ENCODE measurements around the gene ELOF1. TPM values are rescaled to one million over a fixed set of nuclear protein-coding genes. Genes with fewer than 3 reads are reported as not detected.
A peak's percentile ranks its signal among the peaks of the same experiment; 100 is the strongest.

ELOF1 gene
- polyA plus RNA-seq, 2 of the 4 experiments (the other 2 are of a cell fraction): 47.9 to 97.3 TPM

DNA sequence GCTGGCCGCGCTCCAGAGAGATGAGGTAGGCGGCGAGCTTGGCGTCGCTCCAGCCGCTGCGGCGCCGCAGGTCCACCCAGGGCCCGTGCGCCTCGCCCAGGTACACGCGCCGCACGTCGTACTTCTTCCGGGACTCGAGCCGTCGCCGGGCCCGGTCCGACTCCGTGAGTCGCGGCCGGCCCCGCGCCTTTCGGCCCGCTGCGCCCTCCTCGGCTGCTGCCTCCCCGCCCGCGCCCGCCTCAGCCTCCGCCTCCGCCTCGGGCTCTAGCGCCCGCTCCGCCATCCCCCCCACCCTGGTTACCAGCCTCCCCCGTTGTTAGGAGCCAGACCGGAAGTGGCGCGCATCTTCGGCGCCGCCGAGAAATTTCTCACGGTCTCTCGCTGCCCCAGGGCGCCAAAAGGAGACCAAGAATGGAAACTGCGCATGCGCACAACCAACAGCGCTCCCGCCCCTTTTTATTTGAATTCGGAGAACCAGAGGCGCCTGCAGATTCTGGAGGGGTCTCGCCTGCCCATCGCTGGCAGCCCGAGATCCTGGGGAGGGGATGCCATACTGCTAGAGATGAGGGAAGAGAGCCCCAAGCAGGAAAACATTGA lies 53.4 kb downstream of the ELOF1 start, which contains the start of gene ZNF653 (continued):
- TF ChIP-seq, protein P1, sequence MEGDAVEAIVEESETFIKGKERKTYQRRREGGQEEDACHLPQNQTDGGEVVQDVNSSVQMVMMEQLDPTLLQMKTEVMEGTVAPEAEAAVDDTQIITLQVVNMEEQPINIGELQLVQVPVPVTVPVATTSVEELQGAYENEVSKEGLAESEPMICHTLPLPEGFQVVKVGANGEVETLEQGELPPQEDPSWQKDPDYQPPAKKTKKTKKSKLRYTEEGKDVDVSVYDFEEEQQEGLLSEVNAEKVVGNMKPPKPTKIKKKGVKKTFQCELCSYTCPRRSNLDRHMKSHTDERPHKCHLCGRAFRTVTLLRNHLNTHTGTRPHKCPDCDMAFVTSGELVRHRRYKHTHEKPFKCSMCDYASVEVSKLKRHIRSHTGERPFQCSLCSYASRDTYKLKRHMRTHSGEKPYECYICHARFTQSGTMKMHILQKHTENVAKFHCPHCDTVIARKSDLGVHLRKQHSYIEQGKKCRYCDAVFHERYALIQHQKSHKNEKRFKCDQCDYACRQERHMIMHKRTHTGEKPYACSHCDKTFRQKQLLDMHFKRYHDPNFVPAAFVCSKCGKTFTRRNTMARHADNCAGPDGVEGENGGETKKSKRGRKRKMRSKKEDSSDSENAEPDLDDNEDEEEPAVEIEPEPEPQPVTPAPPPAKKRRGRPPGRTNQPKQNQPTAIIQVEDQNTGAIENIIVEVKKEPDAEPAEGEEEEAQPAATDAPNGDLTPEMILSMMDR (IDR thresholded peaks at IDR 0.05): no peak
- TF ChIP-seq JUNB (IDR thresholded peaks at IDR 0.05) (no peak), SREBF2 (IDR thresholded peaks at IDR 0.05) (peak; percentile 26), JUN (IDR thresholded peaks at IDR 0.05) (peak in 1 of 2 experiments; percentile 72; a peak in 3 of 5 replicates), NR3C1 (IDR thresholded peaks at IDR 0.05) (no peak)

GRCh38 chr19:11505032-11505503 lies 54.0 kb downstream of the ELOF1 start:
- ChIA-PET POLR2A (no interaction called here), CTCF (no interaction called here)
- DNase-seq (ENCODE audit: low read depth in 1 of 2, low spot score in 1 of 2) (peak; percentile 86 to 92), ATAC-seq (peak; percentile 91 to 97), FAIRE-seq (no peak)
- Histone ChIP-seq H3K4me1 (peaks cover 9% of the 10 kb centered on the region; the same call in 1 of the 3 replicates), H3K4me2 (peak overlapping the region; percentile 79), H3K27ac (peak overlapping the region; percentile 93 to 99), H3K4me3 (peak overlapping the region; percentile 72), H3K9me3 (no peaks in the 10 kb centered on the region)
- WGBS (ENCODE audit: missing lambda C conversion rate): 0% methylated on average over 4 of the region's 33 CpGs
- no peak for TF ChIP-seq E2F6 (IDR thresholded peaks at IDR 0.05; ENCODE audit: borderline replicate concordance, low read depth)
- TF ChIP-seq GATA3 (IDR thresholded peaks at IDR 0.05; ENCODE audit: borderline replicate concordance): 0 out of 2 replicates have a peak, but pooled peaks have one; percentile 27

DNA sequence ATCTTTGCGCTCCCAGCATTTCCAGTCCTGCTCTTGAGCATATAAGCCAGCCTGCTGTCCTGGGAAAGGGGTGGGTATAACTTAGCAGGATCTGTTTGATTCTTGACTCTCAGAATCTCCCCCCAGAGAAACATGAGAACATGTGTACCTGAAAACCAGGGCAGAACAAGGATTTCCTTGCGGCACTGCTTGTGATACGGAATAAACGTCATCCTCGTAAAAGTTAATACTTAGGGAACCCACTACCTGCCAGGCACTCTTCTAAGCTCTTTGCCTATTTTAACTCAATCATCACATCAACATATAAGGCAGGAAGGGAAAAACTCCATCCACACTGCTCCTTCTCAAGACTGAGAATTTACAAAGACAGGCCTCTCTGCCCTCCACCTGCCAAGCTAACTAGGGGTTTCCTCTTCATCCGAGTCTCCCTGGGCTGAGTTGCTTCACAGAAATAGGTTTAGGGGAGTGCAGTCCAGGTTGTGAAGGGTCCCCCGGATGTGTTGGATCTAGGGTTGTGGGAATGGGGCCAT lies 54.5 kb downstream of the ELOF1 start:
- FAIRE-seq (no peak), DNase-seq (ENCODE audit: low read depth in 1 of 2, low spot score in 1 of 2) (no peak), ATAC-seq (no peak; a peak in 1 of 6 replicates)
- ChIA-PET POLR2A (no interaction called here), CTCF (interaction anchor here (1.2 kb wide), 1 partner anchor 9 kb away, joined by 4 read pairs; no protein-coding TSS in a partner anchor)
- H3K9me3 ChIP-seq: no peaks in the 10 kb centered on the region
- peaks cover 9% of the 10 kb centered on the region; the same call in 1 of the 3 replicates for H3K4me1 ChIP-seq
- no peak for TF ChIP-seq CEBPB (IDR thresholded peaks at IDR 0.05)
- TF ChIP-seq, protein P1 (IDR thresholded peaks at IDR 0.05): no peak
- no peak for TF ChIP-seq NR3C1 (IDR thresholded peaks at IDR 0.05)
- no peak for TF ChIP-seq ELK1 (IDR thresholded peaks at IDR 0.05; ENCODE audit: low read depth, low read length)
- TF ChIP-seq PHF8 (IDR thresholded peaks at IDR 0.05; ENCODE audit: borderline replicate concordance, low read depth): no peak
- TF ChIP-seq TP53 (CRISPR knock-in tag; IDR thresholded peaks at IDR 0.05): no peak
- TF ChIP-seq NFE2L2 (conservative IDR thresholded peaks at IDR 0.05; ENCODE audit: low read length): no peak
- TF ChIP-seq CBX8 (IDR thresholded peaks at IDR 0.05): no peak
- no peak for TF ChIP-seq ZFP36 (IDR thresholded peaks at IDR 0.05; ENCODE audit: borderline replicate concordance, partially characterized antibody)
- TF ChIP-seq EP300 (IDR thresholded peaks at IDR 0.05): no peak
- no peak for TF ChIP-seq ZNF302 (CRISPR knock-in tag; IDR thresholded peaks at IDR 0.05)
- TF ChIP-seq JUNB (IDR thresholded peaks at IDR 0.05): no peak
- TF ChIP-seq NPAS2 (CRISPR knock-in tag; IDR thresholded peaks at IDR 0.05; ENCODE audit: borderline replicate concordance): no peak
- TF ChIP-seq MAFK (IDR thresholded peaks at IDR 0.05; ENCODE audit: partially characterized antibody): no peak
- TF ChIP-seq USF2 (IDR thresholded peaks at IDR 0.05): no peak
- no peak for TF ChIP-seq ZC3H11A (IDR thresholded peaks at IDR 0.05)
- no peak for TF ChIP-seq RFX5 (IDR thresholded peaks at IDR 0.05)
- no peak for TF ChIP-seq EHF (CRISPR knock-in tag; IDR thresholded peaks at IDR 0.05)
- H3K4me2 ChIP-seq: peak overlapping the region; percentile 79
- WGBS (ENCODE audit: missing lambda C conversion rate): 53% methylated on average over 7 of the region's 7 CpGs
- H3K4me3 ChIP-seq: peak overlapping the region; percentile 72
- H3K27ac ChIP-seq: peak overlapping the region; percentile 57 to 99; a peak in 5 of 6 replicates
